ENCODE measurements around the gene HYAL3.
"Not testable (repeated sequence)": the region's sequence is repeated elsewhere in the genome, so short reads cannot be mapped to it uniquely, and the experiment has no call there.

Gene HYAL3

DNA sequence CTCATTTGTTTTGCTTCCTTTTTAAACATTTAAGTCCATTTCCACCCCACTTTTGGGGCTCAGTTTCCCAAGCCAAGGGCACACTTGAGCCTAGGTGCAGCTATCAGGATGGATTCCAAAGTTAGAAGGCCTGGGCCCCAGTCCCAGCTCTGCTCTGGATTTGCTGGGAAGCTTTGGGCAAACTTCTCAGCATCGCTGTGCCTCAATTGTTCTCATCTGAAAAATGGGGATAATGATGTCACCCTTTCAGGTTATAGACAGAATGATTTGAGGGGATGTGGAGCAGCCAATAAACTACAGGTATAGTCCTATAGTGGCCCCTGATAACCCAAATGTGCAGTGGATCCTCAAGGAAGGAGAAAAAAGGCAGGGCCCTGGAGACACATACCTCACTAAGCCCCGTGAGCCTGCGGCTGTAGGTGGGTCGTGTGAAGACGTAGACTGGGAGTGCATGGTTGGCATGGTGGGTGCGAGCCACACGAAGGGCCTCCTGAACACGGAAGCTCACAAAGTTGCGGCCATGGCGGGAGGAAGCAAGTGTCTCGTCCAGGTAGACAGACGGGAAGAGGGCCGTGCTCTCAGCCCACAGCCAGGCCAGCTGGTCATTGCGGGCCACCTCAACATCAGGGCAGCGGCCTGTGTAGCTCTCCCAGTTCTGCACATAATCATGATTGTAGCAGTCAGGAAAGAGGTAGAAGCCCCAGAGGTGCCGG is 20.1 kb upstream of the HYAL3 start:
- TF ChIP-seq, protein P1, sequence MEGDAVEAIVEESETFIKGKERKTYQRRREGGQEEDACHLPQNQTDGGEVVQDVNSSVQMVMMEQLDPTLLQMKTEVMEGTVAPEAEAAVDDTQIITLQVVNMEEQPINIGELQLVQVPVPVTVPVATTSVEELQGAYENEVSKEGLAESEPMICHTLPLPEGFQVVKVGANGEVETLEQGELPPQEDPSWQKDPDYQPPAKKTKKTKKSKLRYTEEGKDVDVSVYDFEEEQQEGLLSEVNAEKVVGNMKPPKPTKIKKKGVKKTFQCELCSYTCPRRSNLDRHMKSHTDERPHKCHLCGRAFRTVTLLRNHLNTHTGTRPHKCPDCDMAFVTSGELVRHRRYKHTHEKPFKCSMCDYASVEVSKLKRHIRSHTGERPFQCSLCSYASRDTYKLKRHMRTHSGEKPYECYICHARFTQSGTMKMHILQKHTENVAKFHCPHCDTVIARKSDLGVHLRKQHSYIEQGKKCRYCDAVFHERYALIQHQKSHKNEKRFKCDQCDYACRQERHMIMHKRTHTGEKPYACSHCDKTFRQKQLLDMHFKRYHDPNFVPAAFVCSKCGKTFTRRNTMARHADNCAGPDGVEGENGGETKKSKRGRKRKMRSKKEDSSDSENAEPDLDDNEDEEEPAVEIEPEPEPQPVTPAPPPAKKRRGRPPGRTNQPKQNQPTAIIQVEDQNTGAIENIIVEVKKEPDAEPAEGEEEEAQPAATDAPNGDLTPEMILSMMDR (conservative IDR thresholded peaks at IDR 0.05; ENCODE audit: low read depth, low read length) = no peak
- H3K4me3 ChIP-seq (ENCODE audit: low read length) = no peak overlapping the region

DNA sequence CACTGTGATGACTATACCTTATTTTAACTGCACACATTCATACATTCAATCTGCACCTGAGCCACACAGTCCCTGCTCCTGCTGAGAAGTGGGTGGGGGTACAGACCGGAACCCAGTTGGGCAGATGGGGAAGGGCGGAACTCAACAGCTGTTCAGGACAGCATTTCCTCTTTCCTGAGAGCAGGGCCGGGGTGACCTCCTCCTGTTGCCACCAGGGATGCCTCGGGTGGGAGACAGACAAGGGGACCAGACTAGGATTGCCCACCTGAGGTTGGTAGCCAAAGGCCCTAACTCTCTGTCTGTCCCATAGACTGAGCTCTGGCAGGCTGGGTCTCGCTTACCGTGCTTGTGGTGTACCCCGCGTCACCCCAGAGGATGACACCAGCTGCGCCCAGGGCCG is 19.4 kb upstream of the HYAL3 start:
- TF ChIP-seq, protein P1 (conservative IDR thresholded peaks at IDR 0.05; ENCODE audit: low read depth, low read length) = no peak
- DNase-seq (ENCODE audit: low read depth) = no peak
- H3K4me3 ChIP-seq (ENCODE audit: low read length) = no peak overlapping the region

More for the DNA sequence above, 20.1 kb upstream of the HYAL3 start:
- no peak for DNase-seq (ENCODE audit: low read depth)

DNA sequence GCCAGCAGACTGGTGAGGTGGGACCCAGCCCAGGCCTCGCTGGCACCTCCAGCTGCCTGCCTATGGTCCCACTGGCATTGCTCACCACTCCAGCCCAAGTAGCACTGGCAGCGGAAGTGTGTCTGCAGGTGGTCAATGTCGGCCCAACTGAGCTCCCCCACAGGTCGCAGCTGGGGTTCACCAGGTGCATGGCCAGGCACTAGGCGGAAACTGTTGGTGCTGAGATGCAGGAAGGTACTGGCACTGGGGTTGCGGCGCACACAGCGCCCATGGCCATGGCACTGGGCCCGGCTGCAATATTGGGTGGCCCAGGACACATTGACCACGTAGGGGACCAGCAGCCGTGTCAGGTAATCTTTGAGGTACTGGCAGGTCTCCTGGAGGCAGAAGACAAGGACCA is 19.0 kb upstream of the HYAL3 start:
- no peak for DNase-seq (ENCODE audit: low read depth)
- TF ChIP-seq, protein P1 (conservative IDR thresholded peaks at IDR 0.05; ENCODE audit: low read depth, low read length) = no peak
- no peak overlapping the region for H3K4me3 ChIP-seq (ENCODE audit: low read length)

DNA sequence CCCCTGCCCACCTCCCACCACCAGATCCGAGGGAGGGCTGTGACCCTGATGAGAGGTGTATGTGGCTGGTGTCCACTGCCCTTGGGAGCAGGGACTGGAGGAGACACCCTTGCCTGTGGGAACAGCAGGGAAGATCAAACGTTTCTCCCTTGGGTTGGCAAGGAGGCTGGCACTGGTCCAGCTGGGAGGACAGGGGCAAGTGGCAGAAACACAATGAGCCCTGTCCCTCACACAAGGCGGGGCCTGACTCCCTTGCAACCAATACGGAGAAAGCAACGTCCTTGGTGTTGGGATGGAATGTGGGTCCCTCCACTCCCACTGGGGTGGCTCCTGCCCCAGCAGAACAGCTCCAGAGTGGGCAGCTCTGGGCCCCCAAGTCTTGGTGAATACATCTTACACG is 18.1 kb upstream of the HYAL3 start:
- DNase-seq (ENCODE audit: low read depth) = no peak
- H3K4me3 ChIP-seq (ENCODE audit: low read length) = no peak overlapping the region
- TF ChIP-seq, protein P1 (conservative IDR thresholded peaks at IDR 0.05; ENCODE audit: low read depth, low read length) = no peak

DNA sequence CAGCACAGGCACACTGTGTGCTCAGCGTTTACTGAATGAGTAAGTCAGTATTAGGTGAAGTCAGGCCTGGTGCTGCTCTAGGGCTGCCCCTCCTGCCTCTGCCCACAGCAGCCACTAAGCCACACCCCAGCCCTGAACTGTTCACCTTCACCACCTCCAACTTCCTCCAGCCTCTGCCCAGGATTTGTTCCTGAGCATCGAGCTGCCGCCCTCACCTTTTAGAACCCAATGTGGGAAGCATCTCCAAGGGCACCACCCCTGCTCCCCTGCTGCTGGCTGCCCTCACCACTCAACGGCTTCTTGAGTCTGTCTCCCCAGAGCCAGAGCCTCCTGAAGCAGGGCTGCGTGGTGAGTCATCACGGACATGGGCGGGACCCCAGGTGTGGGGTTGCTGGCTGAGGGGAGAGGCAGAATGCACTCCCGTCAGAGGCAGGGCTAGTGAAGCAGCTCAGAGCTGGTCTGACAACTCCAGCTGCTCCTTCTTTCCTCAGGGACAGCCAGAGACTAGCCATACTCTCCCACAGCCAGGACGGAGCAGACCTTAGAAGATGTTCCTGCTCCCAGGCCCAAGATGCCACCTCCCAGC is 17.5 kb upstream of the HYAL3 start:
- TF ChIP-seq, protein P1 (conservative IDR thresholded peaks at IDR 0.05; ENCODE audit: low read depth, low read length) = no peak
- H3K4me3 ChIP-seq (ENCODE audit: low read length) = no peak overlapping the region
- DNase-seq (ENCODE audit: low read depth) = no peak

DNA sequence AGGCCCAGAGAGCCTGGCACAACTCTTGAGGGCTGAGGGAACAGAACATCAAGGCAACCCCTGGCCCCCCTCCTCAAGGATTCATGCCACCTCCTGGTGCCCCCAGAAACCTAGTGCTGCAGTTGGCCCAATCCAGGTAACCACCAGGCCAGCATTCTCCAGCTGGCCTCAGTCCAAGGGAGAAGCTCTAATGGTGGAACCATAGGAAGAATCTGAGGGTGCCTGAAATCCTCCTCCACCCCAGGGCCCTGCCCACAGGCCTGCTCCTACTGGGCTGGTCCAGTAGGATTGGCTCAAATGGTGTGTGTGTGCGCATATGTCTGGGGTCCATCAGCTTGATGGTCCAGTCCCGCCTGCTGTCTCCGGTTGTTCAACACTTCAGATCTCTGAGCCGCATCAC is 15.6 kb upstream of the HYAL3 start:
- H3K4me3 ChIP-seq (ENCODE audit: low read length) = no peak overlapping the region
- TF ChIP-seq, protein P1 (conservative IDR thresholded peaks at IDR 0.05; ENCODE audit: low read depth, low read length) = no peak
- DNase-seq (ENCODE audit: low read depth) = no peak

DNA sequence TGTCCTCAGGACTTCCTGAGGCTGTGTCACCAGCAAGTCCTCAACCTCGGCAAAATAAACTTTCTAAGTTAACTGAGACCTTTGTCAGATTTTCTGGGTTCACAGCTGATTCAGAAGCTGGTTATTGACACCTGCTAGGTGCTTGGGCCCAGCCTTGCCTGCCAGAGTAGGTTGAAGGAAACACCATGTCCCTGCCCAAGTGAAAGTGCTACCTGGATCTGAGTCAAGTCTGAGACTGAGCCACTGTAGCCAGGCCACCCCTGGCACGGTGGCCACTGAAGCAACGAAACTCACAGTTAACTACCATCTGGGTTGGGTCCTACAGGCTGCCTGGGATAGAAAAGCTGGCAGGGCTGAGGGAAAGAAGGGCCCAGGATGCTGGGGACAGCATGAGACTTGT is 15.1 kb upstream of the HYAL3 start:
- TF ChIP-seq, protein P1 (conservative IDR thresholded peaks at IDR 0.05; ENCODE audit: low read depth, low read length) = no peak
- no peak overlapping the region for H3K4me3 ChIP-seq (ENCODE audit: low read length)
- DNase-seq (ENCODE audit: low read depth) = no peak

DNA sequence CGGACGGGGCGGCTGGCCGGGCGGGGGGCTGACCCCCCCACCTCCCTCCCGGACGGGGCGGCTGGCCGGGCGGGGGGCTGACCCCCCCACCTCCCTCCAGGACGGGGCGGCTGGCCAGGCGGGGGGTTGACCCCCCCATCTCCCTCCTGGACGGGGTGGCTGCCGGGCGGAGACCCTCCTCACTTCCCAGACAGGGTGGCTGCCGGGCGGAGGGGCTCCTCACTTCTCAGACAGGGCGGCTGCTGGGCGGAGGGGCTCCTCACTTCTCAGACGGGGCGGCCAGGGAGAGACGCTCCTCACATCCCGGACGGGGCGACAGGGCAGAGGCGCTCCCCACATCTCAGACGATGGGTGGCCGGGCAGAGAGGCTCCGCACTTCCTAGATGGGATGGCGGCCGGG is 12.8 kb upstream of the HYAL3 start:
- H3K4me3 ChIP-seq (ENCODE audit: low read length); DNase-seq (ENCODE audit: low read depth): not testable (repeated sequence)
